GM18498 (cell line): ENCODE data around the gene KCNQ1.

Source experiments
- ATAC-seq: cut with Tn5 transposase; IDR thresholded peaks from one replicate; pipeline ENCODE4 v1.9.1; 2021; ENCODE audit warnings: mild to moderate bottlenecking, moderate library complexity; ENCODE audit not compliant: unreplicated experiment

KCNQ1 gene

DNA sequence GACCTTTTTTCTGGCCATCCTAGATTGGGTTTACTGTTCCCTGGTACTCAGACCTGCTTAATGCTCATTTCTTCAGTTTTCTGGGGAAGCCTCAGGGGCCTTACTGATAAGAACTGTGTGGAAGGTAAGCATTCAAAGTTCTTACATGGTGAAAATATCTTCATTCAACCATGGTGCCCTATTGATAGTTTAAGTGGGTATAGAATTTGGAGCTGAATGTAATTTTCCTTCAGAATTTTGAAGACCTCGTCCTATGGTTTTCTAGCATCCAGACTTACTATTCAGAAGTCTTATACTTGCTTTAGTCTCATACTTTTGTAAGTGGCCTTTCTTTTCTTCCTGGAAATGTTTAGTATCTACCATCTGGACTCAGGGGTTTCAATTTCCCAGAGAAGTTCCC, 365.0 kb downstream of the KCNQ1 start:
- ATAC-seq, result no peak

DNA sequence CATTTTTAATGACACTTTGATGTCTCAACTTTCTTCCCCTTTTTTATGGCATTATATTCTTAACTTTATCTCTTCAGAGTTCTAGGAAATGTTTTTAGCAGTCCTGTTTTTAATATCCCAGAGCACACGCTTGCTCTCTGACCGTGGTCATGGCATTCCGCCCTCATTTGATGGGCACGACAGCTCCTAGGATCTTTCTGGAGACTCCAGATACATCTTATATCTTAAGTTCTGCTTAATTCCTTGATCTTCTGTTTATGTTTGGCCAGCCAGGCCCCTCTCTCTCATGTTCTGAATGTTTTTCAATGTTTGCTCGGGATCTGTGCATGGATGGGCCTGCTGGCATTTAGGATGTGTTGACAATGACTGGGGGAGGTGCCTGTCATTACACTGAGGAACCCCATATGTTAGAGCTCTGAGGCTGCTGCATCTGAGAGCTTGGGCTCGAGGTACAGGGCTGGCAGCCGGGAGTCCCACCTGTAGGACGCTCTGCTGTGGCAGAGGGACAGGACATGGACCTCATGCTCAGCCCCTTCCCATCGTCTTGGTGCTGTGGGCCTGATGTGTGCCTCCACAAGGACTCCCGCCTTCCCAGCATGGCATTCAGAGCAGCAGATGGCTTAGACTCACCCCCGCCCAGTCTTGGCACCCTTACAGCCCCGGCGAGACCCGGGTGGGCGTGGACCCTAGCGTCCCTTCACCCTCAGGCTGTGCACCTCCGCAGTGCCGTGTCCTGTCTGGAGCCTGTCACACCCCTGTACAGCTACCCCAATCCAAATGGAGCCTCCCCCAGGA, 365.8 kb downstream of the KCNQ1 start:
- ATAC-seq, result no peak

- no peak for ATAC-seq
Measured at GRCh38 chr11:2811206-2812091, 366.6 kb downstream of the KCNQ1 start.

DNA sequence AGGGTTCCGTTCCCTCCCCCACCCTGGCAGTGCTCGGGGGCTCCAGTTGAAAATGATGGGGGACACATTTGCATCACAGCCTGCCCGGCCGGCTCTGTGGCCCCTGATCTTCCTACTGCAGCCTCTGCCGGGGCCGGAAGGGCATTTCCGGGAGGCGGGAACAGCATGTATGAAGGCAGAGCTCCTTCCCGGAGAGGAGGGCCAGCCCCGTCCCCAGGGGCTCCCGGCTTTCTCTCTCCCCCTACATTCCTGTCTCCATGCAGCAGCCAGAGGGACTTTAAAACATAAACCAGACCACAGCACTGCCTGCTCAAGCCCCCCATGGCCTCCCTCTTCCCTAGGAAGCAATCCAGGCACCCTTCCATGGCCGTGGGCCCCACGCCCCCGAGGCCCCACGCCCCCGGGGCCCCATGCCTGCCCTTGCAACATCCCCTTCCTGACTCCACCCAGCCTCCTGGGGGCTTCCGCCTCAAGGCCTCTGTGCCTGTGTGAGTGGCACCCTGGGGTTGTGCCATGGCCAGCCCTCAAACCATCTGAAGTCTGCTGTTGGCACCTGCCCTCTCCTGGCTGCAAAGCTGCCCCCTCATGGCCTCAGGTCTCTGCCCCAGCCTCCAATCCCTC, 367.7 kb downstream of the KCNQ1 start:
- ATAC-seq, result no peak

DNA sequence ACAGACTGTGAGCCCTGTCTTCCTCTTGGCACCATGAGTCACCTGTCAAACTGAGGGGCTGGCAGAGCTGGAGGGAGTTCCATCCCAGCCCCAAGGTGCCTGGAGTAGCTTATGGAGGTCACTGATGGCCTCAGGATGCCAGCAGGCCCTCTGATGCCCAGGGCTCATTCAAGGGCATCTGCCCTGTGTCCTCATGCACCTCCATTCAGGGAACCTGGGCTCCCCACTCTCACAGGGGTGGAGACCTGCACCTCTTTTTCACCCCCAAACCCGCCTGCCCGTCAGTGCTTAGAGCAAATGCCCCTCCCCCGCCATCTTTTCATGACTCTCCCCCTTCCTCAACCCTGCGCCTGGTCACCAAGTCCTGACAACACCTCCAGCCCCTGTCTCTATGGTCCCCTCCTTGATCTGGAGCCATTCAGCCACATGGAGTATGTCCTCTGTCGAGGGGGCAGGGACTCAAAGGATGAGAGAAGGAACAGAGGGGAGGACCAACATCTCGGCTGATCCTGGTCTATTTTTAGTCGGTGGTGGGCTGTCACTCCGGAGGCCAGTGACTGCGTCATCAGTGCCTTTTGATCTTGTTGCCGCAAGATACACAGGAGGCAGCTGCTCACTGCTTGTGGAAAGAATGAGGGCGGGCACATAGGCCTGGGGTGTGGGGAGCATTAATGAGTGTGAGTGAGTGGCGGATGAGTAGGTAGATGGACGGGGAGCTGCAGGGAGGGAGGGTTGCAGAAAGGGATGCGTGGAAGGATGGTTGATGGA, 368.5 kb downstream of the KCNQ1 start:
- ATAC-seq, result no peak

- no peak for ATAC-seq
Measured at GRCh38 chr11:2813968-2814367, 369.2 kb downstream of the KCNQ1 start.

- ATAC-seq, result no peak
Measured at GRCh38 chr11:2814751-2815150, 369.9 kb downstream of the KCNQ1 start.

- no peak for ATAC-seq
Measured at GRCh38 chr11:2815762-2816496, 371.1 kb downstream of the KCNQ1 start.

- no peak for ATAC-seq
Measured at GRCh38 chr11:2816523-2816922, 371.7 kb downstream of the KCNQ1 start.

DNA sequence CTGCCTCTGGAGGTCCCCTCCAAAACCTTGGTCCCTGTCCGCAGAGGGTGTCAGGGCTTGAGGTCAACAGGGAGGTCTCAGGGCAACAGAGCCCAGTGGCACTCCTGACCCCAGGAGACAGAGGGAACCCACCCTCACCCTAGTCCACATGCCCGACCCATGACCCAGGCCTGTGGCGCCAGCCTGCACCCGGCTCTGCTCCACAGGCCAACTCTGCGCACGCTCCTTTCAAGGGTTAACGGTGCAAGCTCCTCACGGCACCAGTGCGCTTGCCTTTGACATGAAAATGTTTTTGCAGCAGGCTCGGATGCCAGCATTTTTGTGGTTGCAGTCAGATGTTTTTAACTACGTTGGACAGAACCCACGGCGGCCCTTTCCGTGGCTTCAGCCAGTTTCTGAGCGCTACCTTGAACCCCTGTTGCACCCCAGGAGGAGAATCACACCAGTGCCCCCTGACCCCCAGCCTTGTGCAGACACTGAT, 372.2 kb downstream of the KCNQ1 start:
- no peak for ATAC-seq

DNA sequence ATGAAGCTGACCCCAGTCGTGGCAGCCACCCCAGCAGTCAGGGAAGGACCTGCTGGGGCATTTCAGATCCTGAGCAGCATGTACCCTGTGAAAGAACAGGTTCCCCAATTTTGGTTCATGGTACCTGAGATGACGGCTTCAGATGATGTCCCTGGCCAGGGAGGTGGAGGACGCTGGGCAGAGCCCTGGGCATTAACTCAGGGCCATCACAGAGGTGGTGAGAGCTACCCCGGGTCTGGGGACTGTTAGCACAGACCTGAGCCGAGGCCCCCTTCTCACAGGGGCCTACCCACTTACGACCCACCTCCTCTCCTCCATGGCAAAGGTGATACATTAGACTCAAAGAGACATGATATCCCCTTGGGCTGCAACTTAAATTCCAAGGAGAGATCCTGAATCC, 372.6 kb downstream of the KCNQ1 start:
- ATAC-seq, result no peak

GRCh38 chr11:2818021-2818420, 373.2 kb downstream of the KCNQ1 start:
- no peak for ATAC-seq

GRCh38 chr11:2818503-2818902, 373.7 kb downstream of the KCNQ1 start:
- ATAC-seq, result no peak

DNA sequence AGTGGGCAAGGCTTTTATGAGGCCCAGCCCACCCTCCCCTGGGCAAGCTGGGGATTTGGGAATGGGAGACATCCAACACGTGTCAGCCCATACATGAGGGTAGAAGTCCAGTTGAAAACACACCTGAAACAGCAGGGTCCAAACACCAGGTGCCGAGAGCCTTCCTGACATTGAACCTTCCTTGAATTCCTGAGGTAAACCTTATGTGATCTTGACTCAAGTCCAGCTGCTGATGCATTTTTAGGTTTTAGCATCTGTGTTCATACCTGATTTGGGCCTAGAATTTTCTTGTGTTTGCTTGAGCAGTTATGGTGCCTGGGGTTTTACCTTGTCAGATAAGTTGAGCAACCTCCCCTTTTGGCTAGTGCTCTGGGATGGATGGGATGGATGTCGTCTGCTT, 374.5 kb downstream of the KCNQ1 start:
- no peak for ATAC-seq

DNA sequence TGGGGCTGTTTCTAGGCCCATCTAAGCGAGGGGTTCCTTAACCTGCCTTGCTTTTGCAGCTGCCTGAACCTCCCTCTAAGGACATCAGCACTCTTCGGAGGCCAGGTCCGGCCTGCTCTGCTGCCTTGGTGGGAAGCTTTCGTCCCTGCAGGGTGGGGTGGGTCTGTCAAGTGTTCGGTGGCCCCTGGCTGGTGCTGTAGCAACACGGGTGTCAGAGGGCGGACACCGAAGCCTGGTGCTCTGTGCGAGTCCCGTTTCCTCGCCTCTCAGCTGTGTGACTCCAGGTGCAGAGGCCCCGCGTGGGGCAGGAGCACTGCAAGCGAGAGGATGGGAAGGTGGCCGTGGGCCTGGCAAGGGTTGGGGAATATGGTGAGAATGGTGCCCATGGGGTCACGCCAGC, 376.2 kb downstream of the KCNQ1 start:
- ATAC-seq, result no peak

DNA sequence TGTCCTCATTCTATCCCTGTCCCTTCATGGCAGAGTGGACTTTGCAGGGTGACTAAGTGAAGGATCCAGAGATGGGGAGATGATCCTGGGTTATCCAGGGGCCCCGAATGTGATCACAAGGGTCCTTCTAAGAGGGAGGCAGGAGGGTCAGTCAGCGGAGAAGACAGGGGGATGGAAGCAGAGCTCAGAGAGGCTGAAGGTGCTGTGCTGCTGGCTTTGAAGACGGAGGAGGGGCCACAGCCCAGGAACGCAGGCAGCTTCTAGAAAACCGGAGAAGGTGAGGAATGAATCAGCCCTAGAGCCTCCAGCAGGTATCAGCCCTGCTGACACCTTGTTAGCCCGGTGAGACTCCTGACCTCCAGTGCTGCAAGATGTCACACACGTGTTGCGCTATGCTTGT, 377.1 kb downstream of the KCNQ1 start:
- no peak for ATAC-seq

DNA sequence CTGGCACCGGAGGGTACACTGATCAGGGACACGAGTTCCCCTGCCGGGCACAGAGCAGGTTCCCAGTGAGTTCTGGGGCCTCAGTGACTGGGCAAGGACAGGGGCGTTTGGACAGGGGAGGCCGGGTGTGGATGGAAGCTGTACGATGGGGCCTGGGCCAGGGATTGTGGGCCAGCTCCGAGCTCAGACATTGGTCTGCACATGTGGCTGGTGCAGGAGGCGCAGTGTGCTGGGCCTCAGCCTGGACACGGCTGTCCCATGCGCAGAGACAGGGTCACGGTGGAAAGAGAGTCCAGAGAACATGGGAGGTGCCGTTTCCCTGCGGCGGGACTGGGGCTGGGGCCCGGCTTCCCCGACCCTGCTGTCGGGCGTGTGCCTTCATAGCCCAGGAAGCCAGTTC, 380.0 kb downstream of the KCNQ1 start:
- no peak for ATAC-seq

DNA sequence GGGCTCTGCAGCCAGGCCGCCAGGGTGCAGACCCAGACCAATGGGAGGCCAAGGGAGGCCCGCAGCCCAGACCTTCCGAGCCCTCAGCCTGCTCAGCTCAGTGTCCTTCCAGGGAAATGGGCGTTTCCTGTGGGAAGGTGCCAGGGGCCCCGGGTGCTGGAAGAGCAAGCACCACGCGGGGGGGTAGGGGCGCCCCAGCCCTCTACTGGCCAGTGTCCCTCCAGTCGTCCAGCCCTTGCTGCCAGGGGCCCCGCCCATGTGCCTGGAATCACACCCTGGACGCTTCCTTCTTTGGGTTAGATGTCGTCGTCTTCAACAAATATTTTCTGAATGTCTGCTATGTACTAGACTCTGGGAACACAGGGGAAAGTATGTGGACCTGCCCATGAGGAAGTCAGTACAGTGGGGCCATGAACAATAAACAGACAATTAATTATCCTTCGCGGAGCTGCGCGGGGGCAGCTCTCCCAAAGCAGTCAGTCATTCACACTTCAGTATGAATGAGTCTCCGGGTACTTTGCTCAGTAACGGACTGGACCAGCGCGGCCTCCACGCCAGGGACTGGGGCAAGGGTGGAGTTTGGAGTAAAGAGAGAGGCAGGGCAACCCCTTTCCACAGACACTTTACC, 380.6 kb downstream of the KCNQ1 start:
- no peak for ATAC-seq

DNA sequence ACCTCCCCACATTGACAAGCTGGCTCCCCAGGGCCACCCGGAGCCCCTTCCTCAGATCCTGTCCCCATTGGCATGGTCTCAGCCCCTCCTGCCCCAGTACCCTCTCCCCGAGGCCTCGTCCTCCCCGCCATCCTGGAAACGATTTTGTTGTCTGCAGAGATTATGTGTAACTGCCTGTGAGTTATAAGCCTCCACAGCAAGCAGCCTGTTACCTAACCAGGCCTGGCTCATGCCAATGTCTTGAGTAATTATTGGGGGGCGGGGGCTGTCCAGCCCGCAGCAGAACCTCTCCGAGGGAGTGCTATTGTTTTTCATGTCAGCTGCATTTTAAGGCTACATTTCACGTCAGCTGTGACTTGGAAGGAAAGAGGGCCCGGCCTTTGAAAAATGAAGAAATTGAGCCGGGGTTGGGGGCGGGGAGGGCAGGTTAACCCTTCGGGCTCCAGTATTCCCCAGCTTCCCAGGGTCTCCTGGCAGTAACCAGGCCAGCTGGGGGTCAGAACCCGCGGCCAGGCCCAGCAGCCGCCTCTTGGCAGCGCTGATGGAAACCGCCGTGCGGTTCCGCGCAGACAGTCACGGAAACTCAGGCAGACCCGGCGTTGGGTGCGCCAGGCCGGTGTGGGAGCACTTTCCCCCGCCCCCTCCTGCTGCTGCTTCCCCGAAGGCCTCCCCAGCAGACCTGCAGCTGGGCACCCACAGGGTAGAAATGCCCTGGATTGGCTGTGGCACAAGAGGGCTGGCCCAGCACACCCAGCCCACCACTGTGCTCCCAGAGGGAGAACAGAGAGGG, 381.3 kb downstream of the KCNQ1 start:
- ATAC-seq, result no peak
